Measurements from ENCODE around the gene CDHR4.
A peak's percentile ranks its signal among the peaks of the same experiment; 100 is the strongest.
"Not testable (repeated sequence)": the region's sequence is repeated elsewhere in the genome, so short reads cannot be mapped to it uniquely, and the experiment has no call there.

CDHR4 gene

GRCh38 chr3:49804141-49805041 is 4.7 kb upstream of the CDHR4 start:
- no peak for DNase-seq (ENCODE audit: low read depth, low spot score)

- DNase-seq (ENCODE audit: low read depth, low spot score) = no peak
Measured at GRCh38 chr3:49803465-49804140, 3.9 kb upstream of the CDHR4 start.

GRCh38 chr3:49802719-49803464 is 3.2 kb upstream of the CDHR4 start, which contains the start of gene INKA1:
TSS of gene INKA1 (plus strand) at chr3:49803261. CDS start at chr3:49803393, 132 bp downstream.
- DNase-seq (ENCODE audit: low read depth, low spot score) = no peak

DNA sequence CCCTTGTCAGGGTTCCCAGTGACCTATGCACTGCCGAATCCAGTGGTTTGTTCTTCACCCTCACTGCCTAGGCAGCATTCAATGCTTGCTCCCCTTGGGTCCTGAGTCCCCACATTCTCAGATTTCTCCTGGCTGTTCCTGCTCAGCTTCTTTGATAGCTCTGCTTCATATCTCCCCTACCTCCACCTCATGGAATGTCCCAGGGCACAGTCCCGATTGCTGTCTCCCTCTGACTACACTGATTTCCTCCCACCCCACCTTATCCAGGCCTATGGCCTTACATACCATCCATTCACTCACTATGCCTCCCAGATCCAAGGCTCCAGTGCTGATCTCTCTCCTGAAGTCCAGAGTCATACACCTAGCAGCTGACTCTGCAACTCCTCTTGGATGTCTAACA is 1.5 kb upstream of the CDHR4 start:
- DNase-seq (ENCODE audit: low read depth, low spot score) = no peak

DNA sequence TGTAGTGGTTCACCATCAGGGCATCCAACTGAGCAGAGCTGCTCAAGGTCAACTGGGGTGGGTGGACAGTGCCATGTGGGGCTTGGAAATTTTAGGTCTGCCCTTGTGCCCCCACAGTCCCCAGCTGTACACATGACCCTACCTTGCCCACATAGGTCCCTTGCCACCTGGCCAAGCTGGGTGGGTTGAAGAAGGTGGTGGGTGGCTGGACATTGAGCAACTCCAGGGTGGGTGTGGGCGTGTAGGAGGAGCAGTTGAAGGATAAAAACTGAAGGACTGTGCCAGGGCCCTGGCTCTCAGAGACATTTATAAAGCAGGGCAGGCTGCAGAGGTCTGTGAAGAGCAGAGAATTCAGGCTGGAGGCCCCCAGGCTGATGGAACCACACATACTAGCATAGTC is 568 bp downstream of the CDHR4 start:
- DNase-seq (ENCODE audit: low read depth, low spot score) = no peak

DNA sequence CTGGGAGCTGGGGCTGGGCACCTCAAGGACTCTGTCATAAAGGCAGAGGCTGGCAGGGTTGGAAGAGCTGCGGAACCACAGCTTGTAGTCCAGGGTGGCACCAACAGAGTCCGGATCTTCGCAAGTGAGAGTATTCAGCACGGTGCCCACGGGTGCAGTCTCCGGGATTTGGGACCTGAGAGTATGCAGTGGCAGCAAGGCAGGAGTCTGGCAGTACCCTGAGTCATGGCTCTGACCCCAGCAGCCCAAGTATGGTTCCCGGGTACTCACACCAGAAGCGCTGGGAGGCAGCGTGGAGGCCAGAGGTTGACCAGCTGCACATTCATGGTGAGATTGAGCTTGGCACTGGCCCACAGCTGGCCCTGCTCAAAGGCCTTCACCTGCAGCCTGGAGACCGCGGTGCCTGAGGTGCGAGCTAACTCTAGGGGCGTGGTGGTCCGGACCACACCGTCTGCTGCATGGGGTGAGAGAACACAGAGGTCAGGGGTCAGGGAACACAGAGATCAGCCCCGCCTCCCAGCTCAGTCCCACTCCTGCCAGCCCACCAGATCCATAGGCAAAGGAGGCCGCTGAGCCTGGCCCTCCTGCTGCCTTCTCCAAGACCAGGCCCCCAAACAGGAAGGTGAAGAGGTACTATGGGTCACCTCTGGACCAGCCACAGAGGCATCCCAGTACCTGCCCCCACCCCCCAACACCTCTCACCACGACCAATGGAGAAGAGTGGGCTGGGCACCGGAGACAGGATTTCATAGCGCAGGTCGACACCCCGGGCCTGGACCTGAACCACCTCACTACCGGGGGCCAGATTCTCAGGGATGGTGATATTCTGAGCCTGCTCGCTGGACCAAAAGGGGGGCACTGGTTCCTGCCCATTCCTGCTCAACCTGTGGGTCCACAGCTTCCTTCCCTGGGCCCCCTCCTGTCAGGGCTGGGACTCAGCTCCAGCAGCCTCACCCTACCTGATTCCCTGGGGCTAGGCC is 4.5 kb downstream of the CDHR4 start:
- no peak for DNase-seq (ENCODE audit: low read depth, low spot score)

DNA sequence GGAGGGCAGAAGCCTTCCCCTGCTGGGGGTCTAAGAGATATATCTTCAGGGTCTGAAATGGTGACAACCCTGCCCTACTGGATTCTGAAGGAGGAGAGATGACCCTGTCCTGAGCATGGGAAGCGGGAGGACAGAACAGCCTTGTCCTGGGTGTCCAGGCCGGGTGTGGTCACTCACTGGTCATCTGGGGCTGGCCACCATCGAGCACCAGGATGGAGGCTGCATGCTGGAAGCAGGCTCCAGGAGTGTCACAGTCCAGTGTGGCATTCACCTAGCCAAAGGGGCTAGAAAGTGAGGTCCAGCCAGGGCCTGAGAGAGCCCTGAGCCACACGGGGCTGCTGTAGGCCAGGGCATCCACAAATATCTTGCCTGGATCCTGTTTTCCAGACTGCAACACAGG is 5.2 kb downstream of the CDHR4 start:
- DNase-seq (ENCODE audit: low read depth, low spot score) = no peak

DNA sequence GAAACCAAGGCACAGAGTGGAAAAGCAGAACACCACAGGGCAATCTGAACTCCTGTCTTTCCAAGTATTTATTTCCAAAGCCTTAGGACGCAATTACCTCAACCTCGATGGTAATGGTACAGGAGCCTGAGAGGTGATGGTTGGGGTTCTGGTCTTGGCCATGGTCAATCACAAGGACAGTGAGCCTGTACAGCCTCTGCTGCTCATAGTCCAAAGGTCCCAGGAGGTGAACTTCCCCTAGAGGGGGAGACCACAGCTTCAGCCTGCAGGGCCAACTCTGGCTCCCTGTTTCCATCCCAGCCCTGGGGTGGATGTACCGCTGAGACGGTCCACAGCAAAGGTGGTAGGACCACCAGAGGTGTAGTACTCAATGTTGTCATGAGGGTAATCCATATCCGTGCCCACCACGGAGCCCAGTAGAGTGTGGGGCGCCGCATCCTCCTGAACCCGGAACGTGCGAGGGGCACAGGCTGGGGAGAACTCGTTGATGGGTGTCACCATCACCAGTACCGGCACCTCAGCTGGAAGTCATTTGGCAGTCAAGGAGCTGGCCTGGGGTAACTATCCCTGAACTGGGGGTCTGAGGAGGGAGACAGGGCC is 6.1 kb downstream of the CDHR4 start:
- no peak for DNase-seq (ENCODE audit: low read depth, low spot score)

- no peak for DNase-seq (ENCODE audit: low read depth, low spot score)
Measured at GRCh38 chr3:49792371-49793150, 7.1 kb downstream of the CDHR4 start.

DNA sequence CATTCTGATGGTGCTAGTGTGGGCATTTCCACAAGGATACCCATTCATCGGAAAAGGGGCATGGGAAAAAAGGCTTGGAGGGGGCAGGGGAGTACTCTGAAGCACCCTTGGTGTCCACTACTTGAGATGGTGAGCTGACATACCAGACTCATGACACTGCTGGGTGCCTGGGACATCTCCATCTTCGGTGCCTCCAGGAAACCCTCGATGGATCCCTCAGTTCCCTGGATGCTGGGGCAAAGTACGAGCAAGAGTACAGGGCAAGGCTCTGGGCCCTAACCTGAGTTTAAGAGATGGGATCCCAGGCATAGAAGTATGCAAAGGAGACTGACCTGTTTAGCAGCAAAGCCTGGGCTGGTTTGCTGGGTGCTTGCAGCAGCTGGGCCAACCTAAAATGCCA is 8.1 kb downstream of the CDHR4 start:
- DNase-seq (ENCODE audit: low read depth, low spot score) = no peak

DNA sequence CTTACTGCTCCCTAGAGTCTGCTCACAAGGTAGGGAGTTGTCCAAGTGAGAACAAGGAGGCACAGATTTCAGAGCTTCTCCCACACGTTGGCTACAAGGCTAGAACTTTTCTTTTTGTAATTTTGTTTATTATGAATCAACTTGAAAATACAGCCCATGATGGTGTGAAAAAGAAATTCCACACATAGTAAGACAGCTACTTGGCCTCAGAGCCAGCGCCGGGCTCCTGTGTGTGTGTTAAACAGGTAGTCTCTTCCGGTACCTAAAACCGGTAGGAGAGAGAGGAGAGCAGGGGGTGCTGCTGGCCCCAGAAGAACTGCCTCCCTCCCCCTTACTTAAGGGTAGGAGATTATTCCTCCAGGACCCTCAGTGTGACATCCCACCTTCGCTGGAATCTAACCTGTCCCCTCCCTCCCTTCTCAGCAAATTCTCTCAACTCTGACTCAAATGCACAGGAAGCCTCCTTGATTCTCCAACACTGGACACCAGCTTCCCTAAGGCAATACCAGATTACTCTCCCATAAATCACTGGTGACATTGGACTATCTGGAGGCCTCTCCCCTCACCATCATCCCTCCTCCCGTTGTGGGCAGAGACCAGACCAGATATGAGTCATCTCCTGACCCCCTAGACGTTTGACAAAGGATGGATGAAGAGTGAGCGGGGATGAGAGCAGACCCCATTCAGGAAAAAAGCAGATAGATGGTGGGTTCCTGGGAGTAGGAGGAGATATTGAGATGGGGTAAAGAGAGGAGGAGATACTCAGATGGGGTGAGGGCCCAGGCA is 8.9 kb downstream of the CDHR4 start:
- DNase-seq (ENCODE audit: low read depth, low spot score) = no peak

GRCh38 chr3:49788056-49788455 is 11.6 kb downstream of the CDHR4 start:
- no peak for DNase-seq (ENCODE audit: low read depth, low spot score)

DNA sequence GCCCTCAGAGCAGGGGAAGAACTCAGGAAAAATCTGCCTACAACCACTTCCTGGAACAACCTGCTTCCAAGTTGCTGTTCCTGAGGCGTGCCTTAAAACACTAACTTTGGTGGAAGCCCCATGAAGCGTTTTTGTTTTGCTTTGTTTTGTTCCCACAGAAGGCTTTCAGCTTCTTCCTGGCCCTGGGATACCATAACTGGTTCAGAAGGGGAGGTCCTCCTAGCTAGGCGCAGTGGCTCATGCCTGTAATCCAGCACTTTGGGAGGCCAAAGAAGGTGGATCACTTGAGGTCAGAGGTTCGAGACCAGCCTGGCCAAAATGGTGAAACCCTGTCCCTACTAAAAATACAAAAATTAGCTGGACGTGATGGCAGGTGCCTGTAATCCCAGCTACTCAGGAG is 12.1 kb downstream of the CDHR4 start:
- DNase-seq (ENCODE audit: low read depth, low spot score) = no peak

DNA sequence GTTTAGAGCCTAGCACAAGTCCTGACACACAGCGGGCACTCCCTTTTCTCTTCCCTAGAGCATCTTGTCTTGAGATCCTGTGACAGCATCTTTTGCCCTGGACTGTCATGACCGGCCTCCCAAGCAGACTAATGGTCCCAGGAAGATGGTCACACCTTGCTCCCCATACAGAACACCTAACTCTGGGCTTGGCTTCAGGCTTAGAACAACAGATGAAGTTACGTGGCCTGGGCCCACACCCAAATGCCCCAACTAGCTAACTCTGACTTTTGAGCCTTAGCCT is 12.6 kb downstream of the CDHR4 start:
- no peak for DNase-seq (ENCODE audit: low read depth, low spot score)

- peak; percentile 100 for DNase-seq (ENCODE audit: low read depth, low spot score)
Measured at GRCh38 chr3:49786357-49787181, 13.1 kb downstream of the CDHR4 start, which contains the start of gene IP6K1. TSS of gene IP6K1 (minus strand) at chr3:49786542. CDS start at chr3:49748040, 38,502 bp downstream.

- no peak for DNase-seq (ENCODE audit: low read depth, low spot score)
Measured at GRCh38 chr3:49785565-49786356, 13.9 kb downstream of the CDHR4 start.

DNA sequence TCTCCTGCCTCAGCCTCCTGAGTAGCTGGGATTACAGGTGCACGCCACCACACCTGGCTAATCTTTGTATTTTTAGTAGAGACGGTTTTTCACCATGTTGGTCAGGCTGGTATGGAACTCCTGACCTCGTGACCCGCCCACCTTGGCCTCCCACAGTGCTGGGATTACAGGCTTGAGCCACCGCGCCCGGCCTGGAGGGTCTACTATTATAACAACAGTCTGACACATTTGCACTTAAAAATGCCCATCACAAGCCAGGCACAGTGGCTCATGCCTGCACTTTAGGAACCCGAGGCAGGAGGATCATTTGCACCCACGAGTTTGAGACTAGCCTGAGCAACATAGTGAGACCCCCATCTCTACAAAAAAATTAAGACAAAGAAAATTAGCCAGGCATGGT is 17.4 kb downstream of the CDHR4 start:
- not testable (repeated sequence) for DNase-seq (ENCODE audit: low read depth, low spot score)

Measured in iPS DF 19.7 (cell line).